M059J (cell line): Measurements from ENCODE around the gene CNKSR1. TPM values are rescaled to one million over a fixed set of nuclear protein-coding genes. Genes with fewer than 3 reads are reported as not detected.

Experiments used
- DNase-seq: peaks from one replicate; pipeline ENCODE4 v3.0.0-alpha.2; 2012; ENCODE audit warnings: low read depth
- total RNA-seq: library from RNA; depleted of rRNA; stranded (reverse); fragments of >200 nt; shearing (Covaris generic); gene quantifications from 2 replicates; pipeline ENCODE4 v1.2.3, GENCODE V29; 2014

The CNKSR1 gene
- total RNA-seq, 1 experiment from 2014 or later = 0.49 TPM

GRCh38 chr1:26184086-26184485 lies 6.8 kb downstream of the CNKSR1 start:
- DNase-seq = no peak

- no peak for DNase-seq
These were observed 7.6 kb downstream of the CNKSR1 start for GRCh38 chr1:26184883-26185282.

- no peak for DNase-seq
These were observed 10.6 kb downstream of the CNKSR1 start for GRCh38 chr1:26187882-26188281.

GRCh38 chr1:26188477-26188876 lies 11.2 kb downstream of the CNKSR1 start:
- DNase-seq = no peak

GRCh38 chr1:26189331-26189730 lies 12.0 kb downstream of the CNKSR1 start:
- DNase-seq = no peak

- no peak for DNase-seq
These were observed 12.5 kb downstream of the CNKSR1 start for GRCh38 chr1:26189751-26190275.

GRCh38 chr1:26190373-26190987 lies 13.2 kb downstream of the CNKSR1 start, which contains the start of gene CATSPER4:
TSS of gene CATSPER4 (plus strand) at chr1:26190602. CDS start at chr1:26190628, 26 bp downstream.
- DNase-seq = peak; percentile 47

GRCh38 chr1:26191739-26192138 lies 14.4 kb downstream of the CNKSR1 start:
- no peak for DNase-seq

GRCh38 chr1:26195805-26196204 lies 18.5 kb downstream of the CNKSR1 start:
- DNase-seq = no peak

GRCh38 chr1:26197301-26197700 lies 20.0 kb downstream of the CNKSR1 start:
- no peak for DNase-seq

- DNase-seq = no peak
These were observed 20.5 kb downstream of the CNKSR1 start for GRCh38 chr1:26197813-26198212.

- no peak for DNase-seq
These were observed 23.1 kb downstream of the CNKSR1 start for GRCh38 chr1:26200413-26200812.

- DNase-seq = no peak
These were observed 26.5 kb downstream of the CNKSR1 start for GRCh38 chr1:26203642-26204318.

- DNase-seq = no peak
These were observed 33.0 kb downstream of the CNKSR1 start for GRCh38 chr1:26210147-26210870.

- DNase-seq = no peak
These were observed 35.4 kb downstream of the CNKSR1 start for GRCh38 chr1:26212726-26213125.

- no peak for DNase-seq
These were observed 36.1 kb downstream of the CNKSR1 start for GRCh38 chr1:26213335-26213905.

- DNase-seq = no peak
These were observed 38.0 kb downstream of the CNKSR1 start for GRCh38 chr1:26215246-26215645.

- peak; percentile 57 for DNase-seq
These were observed 41.7 kb downstream of the CNKSR1 start for GRCh38 chr1:26218906-26219494.

GRCh38 chr1:26220199-26220912 lies 43.1 kb downstream of the CNKSR1 start:
- DNase-seq = no peak

- no peak for DNase-seq
These were observed 43.8 kb downstream of the CNKSR1 start for GRCh38 chr1:26221094-26221493.

GRCh38 chr1:26224606-26225005 lies 47.3 kb downstream of the CNKSR1 start:
- no peak for DNase-seq
